ENCODE results near the gene ACTG1. TPM values are rescaled to one million over a fixed set of nuclear protein-coding genes. Genes with fewer than 3 reads are reported as not detected.

The ACTG1 gene
- total RNA-seq, 2 donors from 2014 or later, result 4,461 to 5,616 TPM

DNA sequence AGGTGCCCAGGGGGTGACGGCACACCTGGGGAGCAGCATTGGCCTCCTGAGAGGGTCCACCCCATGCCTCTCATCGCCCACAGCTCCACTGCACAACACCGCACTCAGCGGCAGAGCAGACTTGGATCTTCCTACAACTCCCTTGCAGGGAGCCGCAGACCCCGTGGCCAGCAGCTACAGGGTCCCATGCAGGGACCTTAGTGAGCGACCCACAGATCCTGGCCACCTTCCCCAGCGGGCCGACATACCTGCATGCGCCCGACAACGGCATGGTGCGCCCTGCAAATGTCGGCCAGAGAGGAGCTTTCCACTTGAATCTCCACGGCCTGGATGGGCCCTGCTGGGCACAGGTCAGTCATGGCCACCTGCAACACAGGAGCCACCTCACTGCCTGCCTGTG, 31.2 kb upstream of the ACTG1 start:
- peaks cover 19% of the 10 kb centered on the region for H3K36me3 ChIP-seq (ENCODE audit: control insufficient read depth, insufficient read depth, low read length)
- H3K27me3 ChIP-seq (ENCODE audit: control insufficient read depth, insufficient read depth, low read length, poor library complexity, severe bottlenecking), result no peaks in the 10 kb centered on the region
- TF ChIP-seq, protein P1, sequence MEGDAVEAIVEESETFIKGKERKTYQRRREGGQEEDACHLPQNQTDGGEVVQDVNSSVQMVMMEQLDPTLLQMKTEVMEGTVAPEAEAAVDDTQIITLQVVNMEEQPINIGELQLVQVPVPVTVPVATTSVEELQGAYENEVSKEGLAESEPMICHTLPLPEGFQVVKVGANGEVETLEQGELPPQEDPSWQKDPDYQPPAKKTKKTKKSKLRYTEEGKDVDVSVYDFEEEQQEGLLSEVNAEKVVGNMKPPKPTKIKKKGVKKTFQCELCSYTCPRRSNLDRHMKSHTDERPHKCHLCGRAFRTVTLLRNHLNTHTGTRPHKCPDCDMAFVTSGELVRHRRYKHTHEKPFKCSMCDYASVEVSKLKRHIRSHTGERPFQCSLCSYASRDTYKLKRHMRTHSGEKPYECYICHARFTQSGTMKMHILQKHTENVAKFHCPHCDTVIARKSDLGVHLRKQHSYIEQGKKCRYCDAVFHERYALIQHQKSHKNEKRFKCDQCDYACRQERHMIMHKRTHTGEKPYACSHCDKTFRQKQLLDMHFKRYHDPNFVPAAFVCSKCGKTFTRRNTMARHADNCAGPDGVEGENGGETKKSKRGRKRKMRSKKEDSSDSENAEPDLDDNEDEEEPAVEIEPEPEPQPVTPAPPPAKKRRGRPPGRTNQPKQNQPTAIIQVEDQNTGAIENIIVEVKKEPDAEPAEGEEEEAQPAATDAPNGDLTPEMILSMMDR (conservative IDR thresholded peaks at IDR 0.05), result no peak
- DNase-seq, result no peak
- no peaks in the 10 kb centered on the region for H3K9me3 Mint-ChIP-seq
- H3K27ac ChIP-seq (ENCODE audit: low read depth, low read length), result no peak overlapping the region
- H3K4me3 Mint-ChIP-seq, result no peak overlapping the region
- no peaks in the 10 kb centered on the region for H3K4me1 Mint-ChIP-seq
- no peaks in the 10 kb centered on the region for H3K4me1 ChIP-seq (ENCODE audit: control insufficient read depth, insufficient read depth, low read length)
- 90 to 96% methylated on average over 2 to 15 of the region's 15 CpGs for WGBS, 2 experiments (ENCODE audit: insufficient coverage in 1 of 2, insufficient read length in 1 of 2)
- no peak overlapping the region for H3K27ac Mint-ChIP-seq
- H3K4me3 ChIP-seq (ENCODE audit: low read length), result no peak overlapping the region
- H3K9me3 ChIP-seq (ENCODE audit: control insufficient read depth, low read length), result no peaks in the 10 kb centered on the region
- no peak overlapping the region for H3K9ac ChIP-seq (ENCODE audit: extremely low read depth, low read length, poor library complexity, severe bottlenecking)
- H3K36me3 Mint-ChIP-seq (ENCODE audit: low read depth), result peaks cover 23% of the 10 kb centered on the region
- no peaks in the 10 kb centered on the region for H3K27me3 Mint-ChIP-seq (ENCODE audit: insufficient read depth)

DNA sequence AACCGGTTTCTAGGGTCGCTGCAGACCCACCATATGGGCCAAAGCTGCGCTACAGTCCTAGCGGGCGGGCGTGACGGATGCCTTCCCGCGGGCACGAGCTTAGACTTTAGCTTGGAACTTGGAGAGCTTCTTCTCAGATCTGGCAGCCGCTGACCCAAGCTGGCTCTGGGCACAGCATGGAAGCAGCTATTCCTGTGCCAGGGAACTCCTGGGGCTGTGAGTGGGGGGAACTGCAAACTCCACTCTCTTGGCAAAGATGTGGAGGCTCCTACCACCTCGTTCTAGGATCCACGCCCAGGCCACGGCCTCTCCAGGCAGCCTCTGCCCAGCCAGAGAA, 30.7 kb upstream of the ACTG1 start:
- H3K9ac ChIP-seq (ENCODE audit: extremely low read depth, low read length, poor library complexity, severe bottlenecking), result no peak overlapping the region
- no peaks in the 10 kb centered on the region for H3K27me3 ChIP-seq (ENCODE audit: control insufficient read depth, insufficient read depth, low read length, poor library complexity, severe bottlenecking)
- no peaks in the 10 kb centered on the region for H3K9me3 ChIP-seq (ENCODE audit: control insufficient read depth, low read length)
- Mint-ChIP-seq H3K27ac (no peak overlapping the region), H3K27me3 (ENCODE audit: insufficient read depth) (no peaks in the 10 kb centered on the region), H3K36me3 (ENCODE audit: low read depth) (peaks cover 20% of the 10 kb centered on the region), H3K9me3 (no peaks in the 10 kb centered on the region), H3K4me3 (no peak overlapping the region), H3K4me1 (no peaks in the 10 kb centered on the region)
- TF ChIP-seq, protein P1 (conservative IDR thresholded peaks at IDR 0.05), result no peak
- DNase-seq, result no peak
- H3K36me3 ChIP-seq (ENCODE audit: control insufficient read depth, insufficient read depth, low read length), result peaks cover 19% of the 10 kb centered on the region
- H3K4me3 ChIP-seq (ENCODE audit: low read length), result no peak overlapping the region
- H3K4me1 ChIP-seq (ENCODE audit: control insufficient read depth, insufficient read depth, low read length), result no peaks in the 10 kb centered on the region
- 94 to 95% methylated on average over 14 of the region's 14 CpGs for WGBS, 2 experiments (ENCODE audit: insufficient coverage in 1 of 2, insufficient read length in 1 of 2)
- H3K27ac ChIP-seq (ENCODE audit: low read depth, low read length), result no peak overlapping the region

DNA sequence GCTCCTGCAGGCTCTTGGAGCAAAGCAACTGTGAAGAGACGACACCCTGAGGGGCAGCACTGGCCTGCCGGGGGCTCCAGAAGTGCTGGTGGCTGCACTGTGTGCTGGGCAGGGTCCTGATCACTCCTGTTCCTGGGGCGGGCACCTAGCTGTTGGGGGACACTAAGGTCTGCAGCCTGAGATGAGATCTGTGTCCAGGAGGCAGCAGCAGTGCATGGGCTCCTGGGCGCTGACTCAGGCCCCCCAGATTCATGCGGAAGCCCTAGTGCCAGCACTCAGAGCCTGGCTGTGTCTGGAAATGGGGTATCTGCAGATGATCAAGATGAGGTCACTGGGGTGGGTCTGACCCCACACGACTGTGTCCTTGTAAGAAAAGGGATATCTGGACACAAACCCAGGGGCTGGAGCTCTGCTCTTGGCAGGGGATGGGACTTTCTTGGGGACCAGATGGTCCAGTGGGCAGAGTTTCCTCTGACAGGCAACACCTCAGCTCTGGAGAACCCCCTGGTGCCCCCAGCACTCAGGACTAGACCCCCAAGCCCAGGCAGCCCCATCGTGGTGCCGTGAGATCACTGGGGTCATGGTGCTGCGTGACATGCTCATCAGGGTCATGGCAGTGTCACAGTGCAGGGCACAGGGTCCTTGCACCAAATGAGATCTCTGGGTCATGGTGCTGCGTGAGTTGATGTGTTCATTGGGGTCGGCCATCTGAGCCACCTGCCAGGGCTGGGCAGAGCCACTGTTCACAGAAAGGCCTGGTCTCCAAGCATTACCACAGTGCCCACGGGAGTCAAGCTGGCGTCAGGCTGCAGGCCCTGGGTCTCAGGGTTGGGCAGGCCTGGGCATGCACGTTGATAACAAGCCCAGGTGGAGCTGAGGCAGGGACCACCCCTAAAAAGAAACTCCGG, 30.1 kb upstream of the ACTG1 start:
- Mint-ChIP-seq H3K9me3 (no peaks in the 10 kb centered on the region), H3K4me1 (no peaks in the 10 kb centered on the region), H3K36me3 (ENCODE audit: low read depth) (peaks cover 18% of the 10 kb centered on the region), H3K4me3 (no peak overlapping the region), H3K27ac (no peak overlapping the region), H3K27me3 (ENCODE audit: insufficient read depth) (no peaks in the 10 kb centered on the region)
- Histone ChIP-seq H3K27ac (ENCODE audit: low read depth, low read length) (no peak overlapping the region), H3K4me1 (ENCODE audit: control insufficient read depth, insufficient read depth, low read length) (no peaks in the 10 kb centered on the region), H3K36me3 (ENCODE audit: control insufficient read depth, insufficient read depth, low read length) (peaks cover 14% of the 10 kb centered on the region), H3K4me3 (ENCODE audit: low read length) (no peak overlapping the region), H3K27me3 (ENCODE audit: control insufficient read depth, insufficient read depth, low read length, poor library complexity, severe bottlenecking) (no peaks in the 10 kb centered on the region), H3K9ac (ENCODE audit: extremely low read depth, low read length, poor library complexity, severe bottlenecking) (no peak overlapping the region), H3K9me3 (ENCODE audit: control insufficient read depth, low read length) (no peaks in the 10 kb centered on the region)
- WGBS, 2 experiments (ENCODE audit: insufficient coverage in 1 of 2, insufficient read length in 1 of 2), result 93 to 98% methylated on average over 13 to 15 of the region's 15 CpGs
- TF ChIP-seq, protein P1 (conservative IDR thresholded peaks at IDR 0.05), result no peak
- no peak for DNase-seq
